GM21390 (cell line): Measurements from ENCODE around the gene ARHGAP45.
"Not testable (repeated sequence)": the region's sequence is repeated elsewhere in the genome, so short reads cannot be mapped to it uniquely, and the experiment has no call there.

ENCODE experiments used
- ATAC-seq: cut with Tn5 transposase; IDR thresholded peaks from one replicate; pipeline ENCODE4 v1.9.1; 2021; ENCODE audit not compliant: unreplicated experiment

The ARHGAP45 gene

GRCh38 chr19:1066748-1067340 is at the start of gene ARHGAP45:
Gene ARHGAP45 (plus strand): TSS chr19:1067167. CDS start chr19:1067406, 239 bp downstream.
- ATAC-seq: no peak

GRCh38 chr19:1017906-1018305 is 49.1 kb upstream of the ARHGAP45 start:
- no peak for ATAC-seq

- no peak for ATAC-seq
Measured at GRCh38 chr19:1018393-1018792, 48.6 kb upstream of the ARHGAP45 start.

GRCh38 chr19:1018932-1019615 is 47.9 kb upstream of the ARHGAP45 start:
- no peak for ATAC-seq

GRCh38 chr19:1019616-1019961 is 47.4 kb upstream of the ARHGAP45 start:
- ATAC-seq: no peak

GRCh38 chr19:1019980-1020867 is 46.7 kb upstream of the ARHGAP45 start:
- ATAC-seq: no peak

- ATAC-seq: peak; percentile 64
Measured at GRCh38 chr19:1020868-1021425, 46.0 kb upstream of the ARHGAP45 start, which contains the start of gene TMEM259. Gene TMEM259 (minus strand): TSS chr19:1021123. CDS start chr19:1020996, 127 bp downstream.

GRCh38 chr19:1023883-1024188 is 43.1 kb upstream of the ARHGAP45 start:
- ATAC-seq: not testable (repeated sequence)

GRCh38 chr19:1025080-1025479 is 41.9 kb upstream of the ARHGAP45 start:
- ATAC-seq: not testable (repeated sequence)

- no peak for ATAC-seq
Measured at GRCh38 chr19:1025960-1026782, 40.8 kb upstream of the ARHGAP45 start, which contains the start of gene CNN2. Gene CNN2 (plus strand): TSS chr19:1026608. CDS start chr19:1026662, 54 bp downstream.

- no peak for ATAC-seq
Measured at GRCh38 chr19:1026783-1027649, 40.0 kb upstream of the ARHGAP45 start.

- ATAC-seq: no peak
Measured at GRCh38 chr19:1027650-1028061, 39.3 kb upstream of the ARHGAP45 start.

GRCh38 chr19:1028062-1028926 is 38.7 kb upstream of the ARHGAP45 start:
- ATAC-seq: no peak

- no peak for ATAC-seq
Measured at GRCh38 chr19:1032264-1032867, 34.6 kb upstream of the ARHGAP45 start.

- no peak for ATAC-seq
Measured at GRCh38 chr19:1035998-1036621, 30.9 kb upstream of the ARHGAP45 start.

GRCh38 chr19:1037621-1038064 is 29.3 kb upstream of the ARHGAP45 start:
- ATAC-seq: no peak

GRCh38 chr19:1038978-1039645 is 27.9 kb upstream of the ARHGAP45 start:
- ATAC-seq: no peak
